Mesothelial cell of epicardium (in vitro differentiated cells): ENCODE results near the gene DCAF5. TPM values are rescaled to one million over a fixed set of nuclear protein-coding genes. Genes with fewer than 3 reads are reported as not detected.

ENCODE experiments used
- DNase-seq, 2 experiments: peaks; one replicate each; pipeline ENCODE4 v3.0.0; 2021; ENCODE audit warnings: low spot score in 2 of 2; ENCODE audit not compliant: unreplicated experiment in 2 of 2
- H3K27ac Mint-ChIP-seq: 2 replicates; pipeline ENCODE4 v1.8.0; 2021; ENCODE audit warnings: mixed read lengths
- H3K27me3 Mint-ChIP-seq: 2 replicates; pipeline ENCODE4 v1.8.0; 2021; ENCODE audit warnings: low read depth, mixed read lengths
- H3K36me3 Mint-ChIP-seq: 2 replicates; pipeline ENCODE4 v1.8.0; 2021; ENCODE audit warnings: mixed read lengths
- H3K4me1 Mint-ChIP-seq: 2 replicates; pipeline ENCODE4 v1.8.0; 2021; ENCODE audit warnings: mixed read lengths
- H3K4me3 Mint-ChIP-seq: 2 replicates; pipeline ENCODE4 v1.8.0; 2021; ENCODE audit warnings: mild to moderate bottlenecking, moderate library complexity, mixed read lengths
- H3K9me3 Mint-ChIP-seq: 2 replicates; pipeline ENCODE4 v1.8.0; 2021; ENCODE audit warnings: mixed read lengths
- total RNA-seq: library from RNA; stranded (reverse); gene quantifications from 3 replicates; pipeline ENCODE4 v1.2.1, GENCODE V29; 2021
- TF ChIP-seq, protein P1 (sequence below): fragments of 200-600 bp; sonication (generic); IDR thresholded peaks from one replicate; pipeline ENCODE4 v1.5.0; 2021; ENCODE audit warnings: antibody characterized with exemption; ENCODE audit not compliant: unreplicated experiment

DCAF5 gene, protein sequence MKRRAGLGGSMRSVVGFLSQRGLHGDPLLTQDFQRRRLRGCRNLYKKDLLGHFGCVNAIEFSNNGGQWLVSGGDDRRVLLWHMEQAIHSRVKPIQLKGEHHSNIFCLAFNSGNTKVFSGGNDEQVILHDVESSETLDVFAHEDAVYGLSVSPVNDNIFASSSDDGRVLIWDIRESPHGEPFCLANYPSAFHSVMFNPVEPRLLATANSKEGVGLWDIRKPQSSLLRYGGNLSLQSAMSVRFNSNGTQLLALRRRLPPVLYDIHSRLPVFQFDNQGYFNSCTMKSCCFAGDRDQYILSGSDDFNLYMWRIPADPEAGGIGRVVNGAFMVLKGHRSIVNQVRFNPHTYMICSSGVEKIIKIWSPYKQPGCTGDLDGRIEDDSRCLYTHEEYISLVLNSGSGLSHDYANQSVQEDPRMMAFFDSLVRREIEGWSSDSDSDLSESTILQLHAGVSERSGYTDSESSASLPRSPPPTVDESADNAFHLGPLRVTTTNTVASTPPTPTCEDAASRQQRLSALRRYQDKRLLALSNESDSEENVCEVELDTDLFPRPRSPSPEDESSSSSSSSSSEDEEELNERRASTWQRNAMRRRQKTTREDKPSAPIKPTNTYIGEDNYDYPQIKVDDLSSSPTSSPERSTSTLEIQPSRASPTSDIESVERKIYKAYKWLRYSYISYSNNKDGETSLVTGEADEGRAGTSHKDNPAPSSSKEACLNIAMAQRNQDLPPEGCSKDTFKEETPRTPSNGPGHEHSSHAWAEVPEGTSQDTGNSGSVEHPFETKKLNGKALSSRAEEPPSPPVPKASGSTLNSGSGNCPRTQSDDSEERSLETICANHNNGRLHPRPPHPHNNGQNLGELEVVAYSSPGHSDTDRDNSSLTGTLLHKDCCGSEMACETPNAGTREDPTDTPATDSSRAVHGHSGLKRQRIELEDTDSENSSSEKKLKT
- 61.8 to 64.9 TPM (median 64.4 TPM) in 3 replicates for total RNA-seq

DNA sequence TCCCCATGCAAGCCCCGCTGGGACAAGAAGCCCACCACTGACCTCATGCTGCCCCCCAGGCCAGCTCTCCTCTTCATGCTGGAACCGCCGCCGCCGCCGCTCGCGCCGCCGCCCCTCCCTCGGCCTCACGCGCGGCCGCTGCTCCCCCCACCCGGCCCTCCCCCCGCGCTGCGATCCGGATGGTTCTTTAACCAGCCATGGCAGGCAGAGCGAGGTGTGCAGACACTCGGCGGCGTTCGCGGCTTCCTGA lies at the start of gene DCAF5:
Gene DCAF5 (minus strand): TSS at position 218 of the 250 bp plus-strand sequence. CDS start 141 bp downstream, at position 77.
- Mint-ChIP-seq H3K27me3 (no peaks in the 10 kb centered on the region), H3K27ac (peak within 1 kb of the TSS; percentile 89), H3K36me3 (peaks cover 4% of the 10 kb centered on the region), H3K9me3 (no peaks in the 10 kb centered on the region), H3K4me3 (peak within 1 kb of the TSS; percentile 91), H3K4me1 (peaks cover 29% of the 10 kb centered on the region)
- TF ChIP-seq, protein P1, sequence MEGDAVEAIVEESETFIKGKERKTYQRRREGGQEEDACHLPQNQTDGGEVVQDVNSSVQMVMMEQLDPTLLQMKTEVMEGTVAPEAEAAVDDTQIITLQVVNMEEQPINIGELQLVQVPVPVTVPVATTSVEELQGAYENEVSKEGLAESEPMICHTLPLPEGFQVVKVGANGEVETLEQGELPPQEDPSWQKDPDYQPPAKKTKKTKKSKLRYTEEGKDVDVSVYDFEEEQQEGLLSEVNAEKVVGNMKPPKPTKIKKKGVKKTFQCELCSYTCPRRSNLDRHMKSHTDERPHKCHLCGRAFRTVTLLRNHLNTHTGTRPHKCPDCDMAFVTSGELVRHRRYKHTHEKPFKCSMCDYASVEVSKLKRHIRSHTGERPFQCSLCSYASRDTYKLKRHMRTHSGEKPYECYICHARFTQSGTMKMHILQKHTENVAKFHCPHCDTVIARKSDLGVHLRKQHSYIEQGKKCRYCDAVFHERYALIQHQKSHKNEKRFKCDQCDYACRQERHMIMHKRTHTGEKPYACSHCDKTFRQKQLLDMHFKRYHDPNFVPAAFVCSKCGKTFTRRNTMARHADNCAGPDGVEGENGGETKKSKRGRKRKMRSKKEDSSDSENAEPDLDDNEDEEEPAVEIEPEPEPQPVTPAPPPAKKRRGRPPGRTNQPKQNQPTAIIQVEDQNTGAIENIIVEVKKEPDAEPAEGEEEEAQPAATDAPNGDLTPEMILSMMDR, result no peak
- DNase-seq, result peak in 1 of 2 experiments; percentile 82

DNA sequence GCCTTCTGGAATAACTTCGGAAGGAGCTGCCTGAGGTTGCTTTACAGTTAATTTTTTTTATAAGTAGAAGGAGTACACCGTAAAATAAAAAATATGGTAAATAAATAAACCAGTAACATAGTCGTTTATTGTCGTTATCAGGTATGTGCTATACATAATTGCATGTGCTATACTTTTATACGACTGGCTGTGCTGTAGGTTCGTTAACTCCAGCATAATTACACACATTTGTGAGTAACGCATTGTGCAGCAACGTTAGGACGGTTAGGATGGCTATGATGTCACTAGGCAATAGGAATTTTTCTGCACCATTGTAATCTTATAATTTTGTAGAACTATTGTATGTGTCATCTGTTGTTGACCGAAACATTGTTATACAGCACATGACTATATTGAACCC lies 46.9 kb upstream of the DCAF5 start:
- Mint-ChIP-seq H3K27me3 (no peaks in the 10 kb centered on the region), H3K4me3 (no peak overlapping the region), H3K27ac (no peak overlapping the region), H3K36me3 (peaks cover 4% of the 10 kb centered on the region), H3K4me1 (no peaks in the 10 kb centered on the region), H3K9me3 (no peaks in the 10 kb centered on the region)
- DNase-seq, result no peak
- TF ChIP-seq, protein P1, result no peak

DNA sequence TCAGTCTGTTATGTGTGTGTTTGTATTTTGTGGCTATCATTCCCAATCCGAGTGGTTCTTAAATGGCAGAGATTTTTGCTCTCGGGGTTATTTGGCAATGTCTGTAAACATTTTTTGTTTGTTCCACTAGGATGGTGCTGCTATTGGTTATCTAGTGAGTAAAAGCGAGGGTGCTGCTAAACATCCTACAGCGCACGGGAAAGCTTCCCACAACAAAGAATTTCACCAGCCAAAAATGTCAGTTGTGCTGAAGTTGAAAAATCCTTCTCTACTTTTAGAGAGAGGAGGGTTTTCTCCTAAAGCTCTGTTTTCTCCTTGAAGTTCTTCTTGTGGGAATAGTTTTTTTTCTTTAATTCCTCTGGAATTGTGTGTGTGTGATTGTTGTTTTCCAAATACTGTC lies 40.8 kb upstream of the DCAF5 start:
- no peak for DNase-seq
- no peak overlapping the region for H3K4me3 Mint-ChIP-seq
- no peak overlapping the region for H3K27ac Mint-ChIP-seq
- no peaks in the 10 kb centered on the region for H3K27me3 Mint-ChIP-seq
- TF ChIP-seq, protein P1, result no peak
- peaks cover 17% of the 10 kb centered on the region for H3K4me1 Mint-ChIP-seq
- peaks cover 4% of the 10 kb centered on the region for H3K36me3 Mint-ChIP-seq
- no peaks in the 10 kb centered on the region for H3K9me3 Mint-ChIP-seq

DNA sequence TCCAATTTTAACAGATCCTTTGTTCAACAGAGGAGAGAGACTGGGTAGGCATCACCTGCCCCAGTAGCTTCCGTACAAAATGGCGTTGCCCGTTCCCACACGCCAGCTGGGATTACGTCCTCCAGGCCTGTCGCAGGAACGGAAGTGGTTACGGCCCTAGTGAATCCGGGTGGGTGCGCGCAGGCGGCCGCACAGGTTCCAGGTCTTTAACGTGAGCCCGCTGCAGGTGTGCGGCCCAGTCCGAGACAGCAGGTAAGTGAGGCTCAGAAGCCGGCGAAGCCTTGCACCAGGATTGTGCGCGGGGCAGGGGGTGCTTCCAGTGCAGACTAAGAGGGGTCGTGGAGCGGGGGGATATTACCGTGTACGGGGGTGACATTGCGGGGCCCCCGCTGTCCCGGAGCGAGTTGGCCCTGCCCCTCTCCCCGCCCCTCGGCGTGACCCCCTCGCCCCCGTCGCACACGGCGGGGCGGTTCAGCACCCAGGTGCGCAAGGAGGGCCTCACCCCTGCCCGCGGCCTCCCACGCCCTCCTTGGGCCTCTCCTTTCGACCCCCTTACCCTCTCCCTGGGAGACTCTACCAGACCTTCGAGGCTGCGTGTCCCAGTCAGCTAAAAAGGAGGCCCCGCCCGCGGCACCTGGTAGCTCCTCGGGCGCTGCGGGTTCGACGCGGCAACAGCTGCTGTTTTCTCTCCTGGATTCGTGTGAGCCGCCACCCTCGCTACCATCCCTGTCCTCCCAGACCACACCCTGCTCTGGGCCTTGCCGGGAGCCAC lies 38.6 kb upstream of the DCAF5 start, which contains the start of gene EXD2:
Gene EXD2 (plus strand): TSS at position 159 of the 772 bp plus-strand sequence. CDS start 17,973 bp downstream, outside the sequence.
- peak; percentile 66 to 79 for DNase-seq
- H3K9me3 Mint-ChIP-seq, result no peaks in the 10 kb centered on the region
- TF ChIP-seq, protein P1, result no peak
- H3K27me3 Mint-ChIP-seq, result peaks cover 1% of the 10 kb centered on the region
- H3K27ac Mint-ChIP-seq, result peak within 1 kb of the TSS; percentile 97
- H3K4me3 Mint-ChIP-seq, result peak within 1 kb of the TSS; percentile 96
- peaks cover 4% of the 10 kb centered on the region for H3K36me3 Mint-ChIP-seq
- H3K4me1 Mint-ChIP-seq, result peaks cover 17% of the 10 kb centered on the region

DNA sequence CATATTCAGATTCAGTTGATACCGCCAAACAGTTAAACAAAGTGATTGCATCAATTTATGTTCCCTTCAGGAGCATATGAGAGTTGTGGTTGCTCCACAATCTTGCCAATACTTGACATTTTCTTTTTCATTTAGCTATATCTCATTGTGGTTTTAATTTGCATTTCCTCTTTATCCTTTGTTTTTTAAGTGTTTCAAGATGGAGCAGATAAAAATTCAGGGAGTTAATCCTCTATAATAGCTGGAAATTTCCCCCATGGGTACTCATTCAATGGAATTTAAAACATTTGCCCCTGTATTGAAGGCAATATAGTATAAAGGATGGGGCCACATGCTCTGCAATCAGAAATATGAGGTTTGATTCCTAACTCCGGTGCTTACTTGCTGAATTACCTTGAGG lies 37.3 kb upstream of the DCAF5 start:
- H3K4me3 Mint-ChIP-seq, result no peak overlapping the region
- no peaks in the 10 kb centered on the region for H3K36me3 Mint-ChIP-seq
- no peaks in the 10 kb centered on the region for H3K9me3 Mint-ChIP-seq
- peak overlapping the region; percentile 34 for H3K27ac Mint-ChIP-seq
- DNase-seq, result no peak
- H3K4me1 Mint-ChIP-seq, result peaks cover 17% of the 10 kb centered on the region
- peaks cover 1% of the 10 kb centered on the region for H3K27me3 Mint-ChIP-seq
- TF ChIP-seq, protein P1, result no peak
